GM18498 (cell line): ENCODE measurements around the gene CABLES2.
A peak's percentile ranks its signal among the peaks of the same experiment; 100 is the strongest.

Source experiments
- ATAC-seq: cut with Tn5 transposase; IDR thresholded peaks from one replicate; pipeline ENCODE4 v1.9.1; 2021; ENCODE audit warnings: mild to moderate bottlenecking, moderate library complexity; ENCODE audit not compliant: unreplicated experiment

Gene CABLES2

GRCh38 chr20:62391165-62392076, 15.7 kb downstream of the CABLES2 start:
- no peak for ATAC-seq

DNA sequence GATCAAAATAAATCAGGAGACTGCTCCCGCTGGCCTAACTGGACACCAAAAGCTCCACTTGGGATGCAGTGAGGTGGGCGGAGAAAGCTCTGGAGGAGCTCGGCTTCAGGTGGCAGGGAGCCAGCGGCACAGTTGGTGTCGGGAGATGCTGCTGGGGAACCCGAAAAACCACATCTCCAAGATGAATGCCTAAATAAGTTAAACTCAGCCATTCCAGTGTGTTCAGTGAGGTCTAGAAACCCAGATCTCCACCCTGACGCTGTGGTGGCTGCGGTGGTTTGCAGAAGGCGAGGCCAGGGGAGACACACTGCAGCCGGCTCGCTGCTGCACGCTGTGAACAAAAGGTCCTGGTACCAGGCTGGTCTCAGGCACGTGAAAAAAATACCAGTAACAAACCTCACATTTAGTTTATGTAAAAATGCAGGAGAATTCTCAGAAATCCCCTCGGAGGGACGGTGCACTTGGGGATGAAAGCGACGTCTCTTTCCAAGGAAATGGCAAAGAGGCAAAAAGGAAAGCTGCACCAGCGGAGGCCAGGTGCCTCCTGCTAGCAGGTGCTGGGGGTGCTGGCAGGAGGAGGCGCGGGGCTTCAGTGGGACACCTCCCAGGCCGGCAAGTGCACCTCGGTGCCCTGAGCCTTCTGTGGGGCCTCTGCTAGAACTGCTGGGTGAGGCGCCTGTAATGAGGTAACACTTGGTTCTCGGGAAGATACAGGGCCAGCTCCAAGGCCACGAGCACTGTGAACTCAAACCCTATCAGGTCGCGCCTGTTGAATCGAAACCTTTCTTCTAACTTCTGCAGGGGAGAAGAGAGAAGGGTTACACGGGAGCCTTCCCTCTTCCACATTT, 16.5 kb downstream of the CABLES2 start:
- ATAC-seq: no peak

DNA sequence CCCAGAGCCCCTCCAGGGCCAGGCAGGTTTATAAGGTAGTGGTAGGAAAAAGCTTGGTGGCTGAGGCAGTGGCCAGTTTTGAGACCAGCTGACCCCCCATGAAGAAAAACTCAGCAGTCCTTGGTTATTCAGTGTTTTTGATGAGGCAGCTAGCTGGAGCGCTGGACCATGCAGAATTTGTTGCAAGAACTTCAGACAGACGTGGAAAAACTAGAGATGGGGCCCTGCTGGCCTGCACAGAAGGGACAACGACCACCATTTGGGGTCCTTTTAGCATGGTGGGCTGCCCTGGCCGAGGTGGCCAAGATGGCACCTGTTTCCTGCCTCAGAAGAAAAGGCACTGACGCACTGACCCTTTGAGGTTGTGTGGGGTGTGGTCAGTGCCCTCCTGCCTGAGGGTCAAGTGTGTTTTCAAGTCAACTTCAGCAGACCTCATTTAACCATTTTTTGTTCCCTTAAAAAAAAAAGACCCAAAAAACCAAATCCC, 17.4 kb downstream of the CABLES2 start:
- no peak for ATAC-seq

DNA sequence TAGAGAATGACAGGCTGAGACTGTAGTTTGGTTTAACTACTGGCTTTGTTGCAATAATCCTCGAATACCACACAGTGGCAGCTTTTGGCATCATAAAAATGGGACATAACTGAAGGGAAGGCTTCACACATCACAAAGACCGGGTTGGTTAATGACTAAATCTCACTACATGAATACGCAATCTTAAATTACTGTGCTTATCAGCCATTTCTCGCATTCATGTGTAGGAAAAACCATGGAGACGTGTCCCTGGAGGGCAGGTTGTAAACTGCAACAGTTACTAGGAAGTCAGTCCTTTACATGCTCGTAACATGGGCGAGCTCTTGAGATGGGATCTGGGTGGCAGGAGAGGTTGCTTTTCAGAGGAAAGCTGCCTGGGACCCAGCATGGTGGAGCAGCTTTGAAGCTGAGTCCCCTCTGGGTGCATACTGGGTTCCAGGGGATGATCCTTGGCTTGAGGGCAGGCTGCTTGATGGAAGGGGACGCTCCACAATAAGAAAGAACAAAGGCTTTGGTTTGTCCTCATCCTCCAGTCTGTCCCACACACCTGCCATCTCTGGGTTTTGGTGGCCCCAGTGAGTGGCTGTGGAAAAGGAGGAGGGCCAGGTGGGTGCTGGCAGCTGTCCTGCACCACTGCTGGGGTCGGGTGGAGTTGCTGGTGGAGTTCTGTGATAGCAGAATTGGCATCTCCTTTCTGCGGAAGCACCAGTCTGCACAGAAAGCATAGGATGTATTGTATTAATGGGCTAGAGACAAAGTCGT, 18.1 kb downstream of the CABLES2 start:
- no peak for ATAC-seq

GRCh38 chr20:62387933-62388635, 19.0 kb downstream of the CABLES2 start:
- no peak for ATAC-seq

GRCh38 chr20:62387219-62387913, 19.7 kb downstream of the CABLES2 start:
- no peak for ATAC-seq

- ATAC-seq: peak; percentile 82
Observed at GRCh38 chr20:62386383-62387218, 20.5 kb downstream of the CABLES2 start, which contains the start of gene RPS21. Gene RPS21, plus strand, starts transcription at chr20:62387103. Its CDS starts 236 bp downstream, at chr20:62387339.

- peak; percentile 68 for ATAC-seq
Observed at GRCh38 chr20:62382306-62383198, 24.5 kb downstream of the CABLES2 start.

DNA sequence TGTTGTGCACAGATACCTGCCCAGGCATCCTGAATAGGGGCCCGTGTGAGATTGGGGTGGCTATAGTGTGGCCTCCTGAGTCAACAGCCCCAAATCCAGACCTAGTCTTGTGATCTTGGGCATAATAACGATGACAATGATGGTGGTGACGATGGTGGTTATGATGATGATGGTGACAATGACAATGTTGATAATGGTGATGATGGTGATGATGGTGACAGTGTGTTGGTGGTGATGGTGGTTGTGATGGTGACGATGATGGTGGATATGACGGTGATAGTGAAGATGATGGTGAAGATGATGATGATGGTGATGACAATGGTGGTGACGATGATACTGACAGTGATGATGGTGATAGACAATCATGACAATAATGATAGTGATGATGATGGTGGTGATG, 25.2 kb downstream of the CABLES2 start:
- ATAC-seq: no peak

- no peak for ATAC-seq
Observed at GRCh38 chr20:62381202-62381797, 25.8 kb downstream of the CABLES2 start.

DNA sequence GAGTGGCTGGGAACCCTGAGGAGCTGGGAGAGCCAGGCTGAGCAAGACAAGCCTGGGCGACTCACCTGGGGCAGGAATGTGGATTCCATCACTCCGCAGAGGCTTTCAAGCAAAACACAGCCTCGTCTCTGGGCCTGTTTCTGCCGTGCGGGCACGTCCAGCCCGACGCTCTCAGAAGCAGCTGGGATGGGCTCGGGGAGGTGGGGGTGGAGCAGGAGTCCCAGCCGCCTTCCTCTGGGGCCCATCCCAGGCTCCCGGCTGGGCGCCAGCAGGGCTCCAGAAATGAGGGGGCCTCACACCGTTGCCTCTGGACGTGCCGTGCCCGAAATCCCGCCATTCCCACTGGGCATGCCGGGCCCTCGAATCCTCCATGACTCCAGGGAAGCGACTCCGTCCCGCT, 28.9 kb downstream of the CABLES2 start:
- no peak for ATAC-seq

DNA sequence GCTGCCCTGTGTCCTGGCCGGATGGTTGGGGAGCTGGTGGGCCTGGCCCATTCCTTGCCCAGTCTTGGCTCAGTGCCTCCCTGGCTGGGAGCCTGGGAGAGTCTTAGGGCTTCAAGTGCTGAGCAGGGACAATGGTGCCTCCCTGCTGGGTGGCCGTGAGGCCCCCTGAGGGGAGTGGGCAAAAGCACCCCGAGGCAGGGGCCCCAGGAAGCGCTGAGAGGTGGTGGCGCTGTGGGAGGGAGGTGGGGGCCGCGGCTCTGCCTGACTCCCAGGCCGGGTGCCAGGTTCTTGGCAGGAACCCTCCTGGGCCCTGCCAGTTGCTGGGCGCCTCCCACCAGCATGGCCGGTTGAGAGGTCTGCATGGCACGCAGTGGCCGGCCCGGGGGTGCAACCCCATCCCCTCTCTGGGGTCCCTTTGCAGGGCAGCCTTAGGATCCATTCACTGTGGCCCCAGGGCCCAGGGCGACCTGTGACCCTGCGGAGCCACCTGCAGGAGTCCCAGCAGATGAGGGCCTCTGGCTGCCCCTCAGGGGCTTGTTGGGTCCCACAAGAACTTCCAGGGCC, 29.4 kb downstream of the CABLES2 start:
- no peak for ATAC-seq

GRCh38 chr20:62377064-62377461, 30.0 kb downstream of the CABLES2 start:
- ATAC-seq: no peak

DNA sequence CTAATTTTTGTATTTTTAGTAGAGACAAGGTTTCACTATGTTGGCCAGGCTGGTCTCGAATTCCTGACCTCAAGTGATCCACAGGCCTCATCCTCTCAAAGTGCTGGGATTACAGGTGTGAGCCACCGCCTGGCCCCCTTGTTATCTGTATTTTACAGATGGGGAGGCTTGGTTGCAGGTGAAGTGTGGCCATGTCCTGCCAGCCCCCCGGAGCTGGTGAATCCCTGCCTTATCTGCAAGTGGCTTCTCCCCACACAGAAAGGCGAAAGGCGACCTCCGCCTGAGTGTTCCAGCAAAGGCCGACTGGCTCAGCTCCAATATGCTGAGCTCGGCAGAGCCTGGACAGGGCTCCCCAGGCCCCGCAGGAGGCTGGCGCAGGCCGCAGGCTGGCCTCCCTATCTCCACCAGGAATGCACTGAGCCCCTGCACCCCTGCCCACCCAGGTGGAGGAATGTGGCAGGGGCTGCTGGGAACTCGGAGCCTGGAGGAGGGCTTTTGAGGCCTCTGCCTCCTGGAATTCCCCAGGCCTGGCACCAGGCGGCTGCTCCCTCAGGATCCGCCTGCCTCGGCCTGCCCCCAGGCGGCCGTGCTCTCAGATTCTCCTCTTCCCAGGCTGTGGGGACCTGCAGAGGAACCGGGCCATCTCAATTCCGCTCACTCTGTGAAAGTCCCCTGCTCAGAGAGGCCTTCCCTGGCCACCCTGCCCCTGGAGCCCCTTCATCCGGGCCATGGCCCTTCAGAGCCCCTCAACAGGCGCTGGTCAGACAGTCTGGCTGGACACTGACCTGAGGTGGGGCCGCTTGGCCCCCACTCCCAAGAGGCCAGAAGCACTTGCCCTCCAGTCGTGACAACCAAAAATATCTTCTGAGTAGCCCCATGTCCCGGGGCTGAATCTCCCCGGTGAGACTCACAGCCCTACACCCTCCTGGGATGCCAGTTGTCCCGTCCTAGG, 30.7 kb downstream of the CABLES2 start:
- no peak for ATAC-seq

DNA sequence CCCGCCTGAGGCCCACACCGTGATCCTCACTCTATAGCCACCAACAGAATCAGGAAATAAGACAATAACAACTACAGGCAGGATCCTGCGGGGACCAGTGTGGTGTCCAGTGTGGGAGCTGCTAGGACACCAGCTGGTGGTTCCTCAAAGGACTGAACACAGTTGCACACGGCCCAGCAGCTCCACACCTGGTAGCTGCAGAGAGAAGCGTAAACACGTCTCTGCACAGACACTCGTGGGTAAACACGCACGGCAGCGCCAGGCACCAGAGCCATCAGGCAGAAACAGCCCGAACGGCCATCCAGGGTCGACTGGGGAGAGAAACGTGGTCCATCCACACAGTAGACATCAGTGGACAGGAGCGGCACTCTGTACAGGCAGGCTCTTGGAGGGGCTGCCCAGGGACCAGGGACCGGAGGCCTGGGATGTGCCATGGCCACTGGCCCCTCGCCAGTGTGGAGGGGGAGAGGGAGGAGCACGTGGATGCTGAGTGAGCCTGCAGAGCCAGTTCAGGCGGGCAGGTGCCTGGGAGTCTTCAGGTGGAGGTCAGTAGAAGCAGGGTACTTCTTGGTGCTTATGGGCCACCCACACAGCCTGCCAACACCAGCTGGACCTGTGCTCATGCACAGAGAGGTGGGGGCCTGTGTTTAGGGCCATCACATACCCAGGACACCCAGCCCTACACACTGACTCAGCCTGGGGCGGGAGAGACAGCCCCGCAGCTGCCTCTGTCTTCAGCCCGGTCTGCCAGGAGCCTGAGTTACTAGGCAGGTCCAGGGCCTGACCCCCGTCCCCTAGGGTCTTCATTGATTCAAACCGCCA, 32.5 kb downstream of the CABLES2 start:
- no peak for ATAC-seq
